ENCODE data around the gene UGT1A4.

The UGT1A4 gene

DNA sequence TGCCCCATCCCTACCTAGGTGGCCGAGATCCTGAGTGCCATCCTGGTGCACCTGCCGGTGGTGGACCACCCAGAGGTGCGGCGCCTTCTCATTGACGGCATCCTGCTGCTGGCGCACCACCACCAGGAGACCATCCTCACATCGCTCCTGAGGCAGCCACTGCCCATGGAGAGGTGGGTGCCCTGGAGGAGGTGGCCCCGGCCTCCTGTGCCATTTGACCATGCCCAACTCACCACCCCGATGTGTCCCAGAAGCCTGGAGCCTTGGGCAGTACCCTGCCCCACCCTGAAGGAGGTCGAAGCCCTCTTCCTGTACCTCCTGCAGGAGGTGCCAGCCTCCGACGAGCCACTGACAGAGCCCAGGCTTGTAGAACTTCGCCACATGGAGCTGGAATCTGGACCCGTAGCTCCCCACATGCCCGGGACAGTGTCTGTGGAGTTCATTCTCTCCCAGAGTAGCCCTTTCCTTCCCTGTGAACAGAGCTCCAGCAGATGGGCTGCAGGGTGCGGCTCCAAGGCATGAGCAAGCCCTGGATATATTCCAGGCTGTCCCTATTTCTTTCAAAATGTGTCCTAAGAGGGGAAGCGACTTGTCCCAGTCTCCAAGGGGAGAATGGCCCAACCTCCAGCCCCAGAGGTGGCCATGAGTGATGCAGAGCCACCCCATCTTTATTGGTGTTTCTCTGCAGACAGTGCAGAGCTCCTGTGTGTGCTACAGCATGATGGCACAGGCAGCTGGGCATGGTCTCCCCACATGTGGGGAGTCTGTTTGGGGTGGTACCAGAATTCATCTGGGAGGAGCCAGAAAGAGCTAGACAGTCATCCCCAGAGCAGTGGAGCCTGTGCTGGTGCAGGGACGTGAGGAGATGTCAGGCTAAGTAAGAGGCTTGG, 101.6 kb downstream of the UGT1A4 start:
- TF ChIP-seq, protein P1, sequence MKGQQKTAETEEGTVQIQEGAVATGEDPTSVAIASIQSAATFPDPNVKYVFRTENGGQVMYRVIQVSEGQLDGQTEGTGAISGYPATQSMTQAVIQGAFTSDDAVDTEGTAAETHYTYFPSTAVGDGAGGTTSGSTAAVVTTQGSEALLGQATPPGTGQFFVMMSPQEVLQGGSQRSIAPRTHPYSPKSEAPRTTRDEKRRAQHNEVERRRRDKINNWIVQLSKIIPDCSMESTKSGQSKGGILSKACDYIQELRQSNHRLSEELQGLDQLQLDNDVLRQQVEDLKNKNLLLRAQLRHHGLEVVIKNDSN (IDR thresholded peaks at IDR 0.05), result no peak
- no peak for TF ChIP-seq TAF1 (IDR thresholded peaks at IDR 0.05; ENCODE audit: low read depth)
- TF ChIP-seq TCF12 (IDR thresholded peaks at IDR 0.05; ENCODE audit: low read depth), result no peak
- no peak for TF ChIP-seq EGR1 (IDR thresholded peaks at IDR 0.05)
- TF ChIP-seq FOXM1 (IDR thresholded peaks at IDR 0.05; ENCODE audit: borderline replicate concordance, low read depth), result no peak
- TF ChIP-seq CEBPB (IDR thresholded peaks at IDR 0.05), result no peak
- TF ChIP-seq NFIC (IDR thresholded peaks at IDR 0.05), result no peak
- TF ChIP-seq CREB1 (IDR thresholded peaks at IDR 0.05; ENCODE audit: low read depth), result no peak
- TF ChIP-seq, protein P2, sequence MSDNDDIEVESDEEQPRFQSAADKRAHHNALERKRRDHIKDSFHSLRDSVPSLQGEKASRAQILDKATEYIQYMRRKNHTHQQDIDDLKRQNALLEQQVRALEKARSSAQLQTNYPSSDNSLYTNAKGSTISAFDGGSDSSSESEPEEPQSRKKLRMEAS (IDR thresholded peaks at IDR 0.05), result no peak
- TF ChIP-seq TEAD4 (IDR thresholded peaks at IDR 0.05), result no peak
- TF ChIP-seq YY1 (IDR thresholded peaks at IDR 0.05; ENCODE audit: low read depth), result no peak
- no peak for TF ChIP-seq ZBTB7A (IDR thresholded peaks at IDR 0.05; ENCODE audit: low read depth)
- TF ChIP-seq EP300 (IDR thresholded peaks at IDR 0.05; ENCODE audit: borderline replicate concordance), result no peak
- no peak for TF ChIP-seq RAD21 (IDR thresholded peaks at IDR 0.05; ENCODE audit: low read depth)
- TF ChIP-seq, protein P3, sequence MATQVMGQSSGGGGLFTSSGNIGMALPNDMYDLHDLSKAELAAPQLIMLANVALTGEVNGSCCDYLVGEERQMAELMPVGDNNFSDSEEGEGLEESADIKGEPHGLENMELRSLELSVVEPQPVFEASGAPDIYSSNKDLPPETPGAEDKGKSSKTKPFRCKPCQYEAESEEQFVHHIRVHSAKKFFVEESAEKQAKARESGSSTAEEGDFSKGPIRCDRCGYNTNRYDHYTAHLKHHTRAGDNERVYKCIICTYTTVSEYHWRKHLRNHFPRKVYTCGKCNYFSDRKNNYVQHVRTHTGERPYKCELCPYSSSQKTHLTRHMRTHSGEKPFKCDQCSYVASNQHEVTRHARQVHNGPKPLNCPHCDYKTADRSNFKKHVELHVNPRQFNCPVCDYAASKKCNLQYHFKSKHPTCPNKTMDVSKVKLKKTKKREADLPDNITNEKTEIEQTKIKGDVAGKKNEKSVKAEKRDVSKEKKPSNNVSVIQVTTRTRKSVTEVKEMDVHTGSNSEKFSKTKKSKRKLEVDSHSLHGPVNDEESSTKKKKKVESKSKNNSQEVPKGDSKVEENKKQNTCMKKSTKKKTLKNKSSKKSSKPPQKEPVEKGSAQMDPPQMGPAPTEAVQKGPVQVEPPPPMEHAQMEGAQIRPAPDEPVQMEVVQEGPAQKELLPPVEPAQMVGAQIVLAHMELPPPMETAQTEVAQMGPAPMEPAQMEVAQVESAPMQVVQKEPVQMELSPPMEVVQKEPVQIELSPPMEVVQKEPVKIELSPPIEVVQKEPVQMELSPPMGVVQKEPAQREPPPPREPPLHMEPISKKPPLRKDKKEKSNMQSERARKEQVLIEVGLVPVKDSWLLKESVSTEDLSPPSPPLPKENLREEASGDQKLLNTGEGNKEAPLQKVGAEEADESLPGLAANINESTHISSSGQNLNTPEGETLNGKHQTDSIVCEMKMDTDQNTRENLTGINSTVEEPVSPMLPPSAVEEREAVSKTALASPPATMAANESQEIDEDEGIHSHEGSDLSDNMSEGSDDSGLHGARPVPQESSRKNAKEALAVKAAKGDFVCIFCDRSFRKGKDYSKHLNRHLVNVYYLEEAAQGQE (IDR thresholded peaks at IDR 0.05; ENCODE audit: low read depth), result no peak

DNA sequence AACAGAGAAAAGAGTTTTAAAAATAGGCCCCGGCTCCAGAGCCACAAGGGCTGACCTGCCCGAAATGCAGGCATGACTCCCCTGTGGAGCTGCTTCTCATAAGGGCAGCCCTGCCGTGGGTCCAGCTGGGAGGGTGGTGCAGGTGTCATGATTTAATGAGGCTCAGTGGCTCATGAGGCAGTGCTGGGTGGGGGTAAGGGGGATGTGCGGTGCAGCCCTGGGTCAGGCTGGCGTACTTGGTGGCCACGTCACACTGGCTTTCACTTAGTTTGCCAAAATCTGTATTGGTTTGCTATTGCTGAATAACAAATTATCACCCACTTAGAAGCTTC, 102.2 kb downstream of the UGT1A4 start:
- no peak for TF ChIP-seq ZBTB7A (IDR thresholded peaks at IDR 0.05; ENCODE audit: low read depth)
- no peak for TF ChIP-seq YY1 (IDR thresholded peaks at IDR 0.05; ENCODE audit: low read depth)
- TF ChIP-seq EP300 (IDR thresholded peaks at IDR 0.05; ENCODE audit: borderline replicate concordance), result no peak
- TF ChIP-seq, protein P3 (IDR thresholded peaks at IDR 0.05; ENCODE audit: low read depth), result no peak
- TF ChIP-seq RAD21 (IDR thresholded peaks at IDR 0.05; ENCODE audit: low read depth), result no peak
- TF ChIP-seq TAF1 (IDR thresholded peaks at IDR 0.05; ENCODE audit: low read depth), result no peak
- TF ChIP-seq TCF12 (IDR thresholded peaks at IDR 0.05; ENCODE audit: low read depth), result no peak
- TF ChIP-seq CEBPB (IDR thresholded peaks at IDR 0.05), result no peak
- TF ChIP-seq FOXM1 (IDR thresholded peaks at IDR 0.05; ENCODE audit: borderline replicate concordance, low read depth), result no peak
- no peak for TF ChIP-seq CREB1 (IDR thresholded peaks at IDR 0.05; ENCODE audit: low read depth)
- TF ChIP-seq NFIC (IDR thresholded peaks at IDR 0.05), result no peak
- TF ChIP-seq, protein P2 (IDR thresholded peaks at IDR 0.05), result no peak
- no peak for TF ChIP-seq TEAD4 (IDR thresholded peaks at IDR 0.05)
- TF ChIP-seq, protein P1 (IDR thresholded peaks at IDR 0.05), result no peak
- no peak for TF ChIP-seq EGR1 (IDR thresholded peaks at IDR 0.05)

DNA sequence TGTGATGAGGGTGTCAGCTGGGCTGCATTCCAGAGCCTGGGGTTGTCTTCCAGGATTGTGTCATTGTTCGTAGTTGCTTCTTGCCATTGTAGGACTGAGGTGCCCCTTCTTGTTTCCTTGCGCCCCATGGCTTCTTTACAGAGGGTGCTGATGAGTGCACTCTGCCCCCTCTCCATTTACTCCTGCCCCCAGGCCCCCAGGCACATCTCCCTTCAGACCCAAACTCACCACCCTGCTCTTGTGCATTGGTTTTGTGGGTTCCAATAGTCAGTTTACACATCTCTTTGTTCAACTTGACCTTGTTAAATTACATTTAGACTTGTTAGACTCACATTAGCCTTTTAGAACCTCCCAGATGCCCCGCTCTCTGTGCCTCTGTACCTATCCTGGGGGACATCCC, 102.7 kb downstream of the UGT1A4 start:
- TF ChIP-seq, protein P3 (IDR thresholded peaks at IDR 0.05; ENCODE audit: low read depth), result no peak
- no peak for TF ChIP-seq TCF12 (IDR thresholded peaks at IDR 0.05; ENCODE audit: low read depth)
- TF ChIP-seq EGR1 (IDR thresholded peaks at IDR 0.05), result no peak
- TF ChIP-seq TAF1 (IDR thresholded peaks at IDR 0.05; ENCODE audit: low read depth), result no peak
- TF ChIP-seq ZBTB7A (IDR thresholded peaks at IDR 0.05; ENCODE audit: low read depth), result no peak
- TF ChIP-seq, protein P2 (IDR thresholded peaks at IDR 0.05), result no peak
- TF ChIP-seq RAD21 (IDR thresholded peaks at IDR 0.05; ENCODE audit: low read depth), result no peak
- TF ChIP-seq CEBPB (IDR thresholded peaks at IDR 0.05), result no peak

DNA sequence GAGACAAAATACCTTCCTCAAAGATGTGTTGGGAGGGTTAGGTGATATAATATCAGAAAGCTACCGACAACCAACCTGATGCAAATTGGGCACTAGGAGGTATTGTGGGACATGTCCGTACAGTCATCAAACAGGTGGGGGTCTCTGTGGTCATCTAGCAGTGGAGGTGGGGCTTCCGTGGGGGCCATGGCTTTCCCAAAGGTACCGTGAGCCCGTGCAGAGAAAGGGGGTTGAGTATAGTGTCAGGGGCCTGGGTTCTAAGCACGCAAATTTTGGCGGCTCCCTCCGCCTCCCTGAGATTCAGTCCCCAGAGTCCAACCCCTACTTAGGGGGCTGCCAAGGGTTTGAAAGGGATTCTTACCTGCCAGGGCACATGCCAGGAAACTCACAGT, 103.2 kb downstream of the UGT1A4 start:
- TF ChIP-seq TAF1 (IDR thresholded peaks at IDR 0.05; ENCODE audit: low read depth) (no peak), TEAD4 (IDR thresholded peaks at IDR 0.05) (no peak), YY1 (IDR thresholded peaks at IDR 0.05; ENCODE audit: low read depth) (no peak), CREB1 (IDR thresholded peaks at IDR 0.05; ENCODE audit: low read depth) (no peak)
- TF ChIP-seq, protein P3 (IDR thresholded peaks at IDR 0.05; ENCODE audit: low read depth), result no peak
